Uterus (tissue), 4 donors: ENCODE results near the gene TMEM63B. TPM values are rescaled to one million over a fixed set of nuclear protein-coding genes. Genes with fewer than 3 reads are reported as not detected.
A peak's percentile ranks its signal among the peaks of the same experiment; 100 is the strongest.

Experiments used
- DNase-seq, 2 donors: peaks; one replicate each; pipeline ENCODE4 v3.0.0-alpha.2; 2019 to 2020
- H3K27ac ChIP-seq, 2 donors: fragments of 200-600 bp; sonication (generic); 1 replicate in 1 of 2; 2 replicates in 1 of 2; pipeline ENCODE4 v1.5.1; 2016 to 2018
- H3K27me3 ChIP-seq, 2 donors: fragments of 200-600 bp; sonication (generic); one replicate each; pipeline ENCODE4 v1.5.1; 2018 to 2019; ENCODE audit warnings: control low read depth in 1 of 2
- H3K36me3 ChIP-seq, 2 donors: fragments of 200-600 bp; sonication (generic); one replicate each; pipeline ENCODE4 v1.5.1; 2019; ENCODE audit warnings: control low read depth in 1 of 2
- H3K4me1 ChIP-seq, 2 donors: fragments of 200-600 bp; sonication (generic); one replicate each; pipeline ENCODE4 v1.5.1; 2018 to 2019; ENCODE audit warnings: control low read depth in 1 of 2
- H3K4me3 ChIP-seq, 2 donors: fragments of 200-600 bp; sonication (generic); 1 replicate in 1 of 2; 2 replicates in 1 of 2; pipeline ENCODE4 v1.5.1; 2018 to 2019; ENCODE audit warnings: mild to moderate bottlenecking in 1 of 2
- H3K9me3 ChIP-seq, 2 donors: fragments of 200-600 bp; sonication (generic); one replicate each; pipeline ENCODE4 v1.5.1; 2019; ENCODE audit warnings: control low read depth in 1 of 2
- CTCF ChIP-seq, 4 experiments: fragments of 200-600 bp in 2 of 4; fragments of 450-650 bp in 2 of 4; sonication (generic) in 2 of 4; IDR thresholded peaks; one replicate each; pipeline ENCODE4 v1.5.1; 2016 to 2019; ENCODE audit warnings: antibody characterized with exemption in 4 of 4, mild to moderate bottlenecking in 2 of 4, moderate library complexity in 1 of 4
- POLR2A ChIP-seq, 2 donors: fragments of 450-650 bp; IDR thresholded peaks; one replicate each; pipeline ENCODE4 v1.6.1; 2016; ENCODE audit warnings: antibody characterized with exemption in 2 of 2, mild to moderate bottlenecking in 1 of 2, moderate library complexity in 1 of 2
- intact Hi-C: fragments of 100-400 bp; cut with DNase I; formaldehyde crosslinking; loops from one replicate; pipeline ENCODE4 v1.15.1; 2023; ENCODE audit warnings: low total_unique reads
- total RNA-seq, 4 donors: library from RNA; depleted of rRNA in 3 of 4; stranded (reverse); fragments of >200 nt in 3 of 4; gene quantifications; one replicate each; pipeline versions ENCODE4 v1.1.0 to v1.2.4, GENCODE V29; 2014 to 2023
- donor health status: DM: yes; HTN: yes; CAD: no.

The TMEM63B gene
- total RNA-seq, 4 donors from 2014 or later, result 0.77 to 24.9 (median 15.4) TPM

- no peak for DNase-seq
- Histone ChIP-seq H3K27me3 (no peaks in the 10 kb centered on the region), H3K9me3 (no peaks in the 10 kb centered on the region), H3K4me1 (no peaks in the 10 kb centered on the region), H3K4me3 (no peak overlapping the region), H3K36me3 (no peaks in the 10 kb centered on the region), H3K27ac (no peak overlapping the region)
- intact Hi-C loops, result no loop called here
- no peak for TF ChIP-seq CTCF (IDR thresholded peaks at IDR 0.05)
- TF ChIP-seq POLR2A (IDR thresholded peaks at IDR 0.05), result no peak
Observed at GRCh38 chr6:44188819-44189218, 61.5 kb downstream of the TMEM63B start.

GRCh38 chr6:44189257-44189656 is 61.9 kb downstream of the TMEM63B start:
- Histone ChIP-seq H3K4me3 (no peak overlapping the region), H3K9me3 (no peaks in the 10 kb centered on the region), H3K27ac (no peak overlapping the region), H3K4me1 (no peaks in the 10 kb centered on the region), H3K36me3 (no peaks in the 10 kb centered on the region), H3K27me3 (no peaks in the 10 kb centered on the region)
- no peak for DNase-seq
- intact Hi-C loops, result no loop called here
- TF ChIP-seq POLR2A (IDR thresholded peaks at IDR 0.05) (no peak), CTCF (IDR thresholded peaks at IDR 0.05) (no peak)

- Histone ChIP-seq H3K27ac (no peak overlapping the region), H3K27me3 (no peaks in the 10 kb centered on the region), H3K9me3 (no peaks in the 10 kb centered on the region), H3K4me1 (no peaks in the 10 kb centered on the region), H3K4me3 (no peak overlapping the region), H3K36me3 (no peaks in the 10 kb centered on the region)
- TF ChIP-seq CTCF (IDR thresholded peaks at IDR 0.05) (no peak), POLR2A (IDR thresholded peaks at IDR 0.05) (no peak)
- intact Hi-C loops, result no loop called here
- no peak for DNase-seq
Observed at GRCh38 chr6:44190715-44191114, 63.4 kb downstream of the TMEM63B start.

GRCh38 chr6:44192428-44193041 is 65.2 kb downstream of the TMEM63B start:
- TF ChIP-seq POLR2A (IDR thresholded peaks at IDR 0.05) (no peak), CTCF (IDR thresholded peaks at IDR 0.05) (no peak)
- Histone ChIP-seq H3K9me3 (no peaks in the 10 kb centered on the region), H3K4me3 (no peak overlapping the region), H3K4me1 (no peaks in the 10 kb centered on the region), H3K27ac (peak overlapping the region; percentile 22 to 45), H3K36me3 (no peaks in the 10 kb centered on the region), H3K27me3 (no peaks in the 10 kb centered on the region)
- DNase-seq, result no peak
- intact Hi-C loops, result no loop called here

- no peaks in the 10 kb centered on the region for H3K36me3 ChIP-seq
- no peaks in the 10 kb centered on the region for H3K27me3 ChIP-seq
- H3K27ac ChIP-seq, result no peak overlapping the region
- no peaks in the 10 kb centered on the region for H3K9me3 ChIP-seq
- H3K4me1 ChIP-seq, result no peaks in the 10 kb centered on the region
- DNase-seq, result no peak
- intact Hi-C loops, result no loop called here
- H3K4me3 ChIP-seq, result no peak overlapping the region
- TF ChIP-seq POLR2A (IDR thresholded peaks at IDR 0.05), result no peak
- no peak for TF ChIP-seq CTCF (IDR thresholded peaks at IDR 0.05)
Observed at GRCh38 chr6:44193307-44193910, 66.1 kb downstream of the TMEM63B start.
